ENCODE measurements around the gene PINLYP. TPM values are rescaled to one million over a fixed set of nuclear protein-coding genes. Genes with fewer than 3 reads are reported as not detected.
A peak's percentile ranks its signal among the peaks of the same experiment; 100 is the strongest.

Gene PINLYP
- total and polyA plus RNA-seq, 9 of the 15 experiments (the other 6 are each of a cell fraction or from before 2014, with no cell fraction given) = 1.00 to 6.7 (median 2.2) TPM

DNA sequence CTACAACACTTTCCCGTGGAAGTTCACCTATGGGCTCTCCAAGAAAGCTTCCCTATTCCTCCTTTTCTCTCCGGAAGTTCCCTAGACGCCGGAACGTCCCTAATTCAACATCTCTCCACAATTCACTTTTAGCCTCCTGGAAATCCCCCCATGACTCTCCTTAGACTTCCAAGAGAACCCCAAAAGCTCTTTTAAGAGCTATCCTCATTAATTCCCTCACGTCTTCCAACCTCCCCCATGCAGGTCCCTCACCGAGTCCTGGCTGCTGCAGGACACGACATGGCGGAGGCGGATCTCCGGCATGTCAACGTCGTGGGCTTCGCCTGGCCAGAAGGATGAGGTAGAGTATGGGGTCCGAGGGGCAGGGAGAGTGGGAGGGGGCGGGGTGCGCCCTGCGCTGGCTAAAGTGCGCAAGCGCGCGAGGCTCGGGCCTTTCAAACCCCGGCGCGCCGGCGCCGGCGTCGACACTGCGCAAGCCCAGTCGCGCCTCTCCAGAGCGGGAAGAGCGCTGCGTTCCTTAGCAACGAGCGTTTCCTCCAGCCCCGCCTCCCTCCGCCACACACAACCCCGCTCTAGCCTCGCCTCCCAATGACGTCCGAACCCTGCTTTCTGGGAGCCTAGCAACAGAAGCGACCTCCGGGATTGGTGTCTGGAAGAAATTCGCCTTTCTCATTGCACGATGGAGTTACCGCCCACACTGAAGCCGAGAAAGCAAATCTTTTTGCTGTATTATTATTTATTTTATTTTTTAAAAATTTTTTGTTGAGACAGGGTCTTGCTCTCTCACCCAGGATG, at the start of gene PINLYP, which contains the start of gene XRCC1 (continued):
- no peak for TF ChIP-seq ZBTB26 (CRISPR knock-in tag; IDR thresholded peaks at IDR 0.05)
- TF ChIP-seq, protein P1, sequence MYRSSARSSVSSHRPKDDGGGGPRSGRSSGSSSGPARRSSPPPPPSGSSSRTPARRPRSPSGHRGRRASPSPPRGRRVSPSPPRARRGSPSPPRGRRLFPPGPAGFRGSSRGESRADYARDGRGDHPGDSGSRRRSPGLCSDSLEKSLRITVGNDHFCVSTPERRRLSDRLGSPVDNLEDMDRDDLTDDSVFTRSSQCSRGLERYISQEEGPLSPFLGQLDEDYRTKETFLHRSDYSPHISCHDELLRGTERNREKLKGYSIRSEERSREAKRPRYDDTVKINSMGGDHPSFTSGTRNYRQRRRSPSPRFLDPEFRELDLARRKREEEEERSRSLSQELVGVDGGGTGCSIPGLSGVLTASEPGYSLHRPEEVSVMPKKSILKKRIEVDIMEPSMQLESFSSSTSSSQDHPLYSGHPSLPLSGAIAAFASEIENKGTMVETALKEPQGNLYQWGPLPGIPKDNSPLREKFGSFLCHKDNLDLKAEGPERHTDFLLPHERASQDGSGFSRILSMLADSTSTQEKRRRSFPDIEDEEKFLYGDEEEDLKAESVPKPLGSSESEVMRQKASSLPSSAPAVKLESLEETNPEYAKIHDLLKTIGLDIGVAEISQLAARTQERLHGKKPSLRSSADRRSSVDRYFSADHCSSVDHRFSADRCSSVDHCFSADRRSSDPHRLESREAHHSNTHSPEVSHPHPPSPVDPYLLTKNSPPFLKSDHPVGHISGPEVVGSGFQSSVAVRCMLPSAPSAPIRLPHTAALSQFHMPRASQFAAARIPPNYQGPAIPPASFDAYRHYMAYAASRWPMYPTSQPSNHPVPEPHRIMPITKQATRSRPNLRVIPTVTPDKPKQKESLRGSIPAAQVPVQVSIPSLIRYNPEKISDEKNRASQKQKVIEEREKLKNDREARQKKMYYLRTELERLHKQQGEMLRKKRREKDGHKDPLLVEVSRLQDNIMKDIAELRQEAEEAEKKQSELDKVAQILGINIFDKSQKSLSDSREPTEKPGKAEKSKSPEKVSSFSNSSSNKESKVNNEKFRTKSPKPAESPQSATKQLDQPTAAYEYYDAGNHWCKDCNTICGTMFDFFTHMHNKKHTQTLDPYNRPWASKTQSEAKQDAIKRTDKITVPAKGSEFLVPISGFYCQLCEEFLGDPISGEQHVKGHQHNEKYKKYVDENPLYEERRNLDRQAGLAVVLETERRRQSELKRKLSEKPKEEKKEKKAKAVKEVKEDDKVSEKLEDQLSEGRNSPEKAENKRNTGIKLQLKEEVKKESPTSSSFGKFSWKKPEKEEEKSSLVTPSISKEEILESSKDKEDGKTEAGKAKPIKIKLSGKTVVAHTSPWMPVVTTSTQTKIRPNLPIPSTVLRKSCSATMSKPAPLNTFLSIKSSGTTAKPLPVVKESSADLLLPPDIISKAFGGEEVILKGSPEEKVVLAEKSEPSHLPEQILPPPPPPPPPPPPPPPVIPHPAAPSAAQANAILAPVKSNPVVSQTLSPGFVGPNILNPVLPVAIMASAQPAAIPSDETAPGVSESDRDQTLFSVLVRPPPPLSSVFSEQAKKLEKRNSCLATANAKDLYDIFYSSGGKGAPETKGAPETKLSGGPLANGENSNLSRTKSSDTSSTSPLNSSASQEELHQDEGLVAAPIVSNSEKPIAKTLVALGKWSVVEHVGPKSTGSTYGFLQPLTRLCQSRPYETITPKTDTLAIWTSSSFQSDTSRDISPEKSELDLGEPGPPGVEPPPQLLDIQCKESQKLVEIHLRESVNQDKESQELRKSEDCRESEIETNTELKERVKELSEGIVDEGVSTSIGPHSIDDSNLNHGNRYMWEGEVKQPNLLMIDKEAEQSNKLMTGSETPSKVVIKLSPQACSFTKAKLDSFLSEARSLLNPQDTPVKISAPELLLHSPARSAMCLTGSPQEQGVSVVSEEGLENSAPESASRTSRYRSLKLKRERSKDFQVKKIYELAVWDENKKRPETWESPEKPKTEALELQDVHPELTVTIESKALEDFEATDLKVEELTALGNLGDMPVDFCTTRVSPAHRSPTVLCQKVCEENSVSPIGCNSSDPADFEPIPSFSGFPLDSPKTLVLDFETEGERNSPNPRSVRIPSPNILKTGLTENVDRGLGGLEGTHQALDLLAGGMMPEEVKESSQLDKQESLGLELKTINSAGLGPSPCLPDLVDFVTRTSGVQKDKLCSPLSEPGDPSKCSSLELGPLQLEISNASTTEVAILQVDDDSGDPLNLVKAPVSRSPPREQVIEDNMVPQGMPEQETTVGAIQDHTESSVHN (IDR thresholded peaks at IDR 0.05; ENCODE audit: borderline replicate concordance in 1 of 2, low read depth in 1 of 2) = no peak
- no peak for TF ChIP-seq SLC30A9 (CRISPR knock-in tag; IDR thresholded peaks at IDR 0.05)
- TF ChIP-seq BRCA1 (IDR thresholded peaks at IDR 0.05) = no peak
- no peak for TF ChIP-seq BRCA1 (CRISPR knock-in tag; IDR thresholded peaks at IDR 0.05)
- TF ChIP-seq DMBX1 (CRISPR knock-in tag; IDR thresholded peaks at IDR 0.05; ENCODE audit: borderline replicate concordance) = 0 out of 2 replicates have a peak, but pooled peaks have one; percentile 23
- TF ChIP-seq MTA2 (IDR thresholded peaks at IDR 0.05; ENCODE audit: low read depth) = no peak
- peak; percentile 48; the same call in 1 of the 2 replicates for TF ChIP-seq CXXC5 (CRISPR knock-in tag; IDR thresholded peaks at IDR 0.05)
- no peak for TF ChIP-seq ZNF696 (CRISPR knock-in tag; conservative IDR thresholded peaks at IDR 0.05)
- no peak for TF ChIP-seq DIDO1 (tag; IDR thresholded peaks at IDR 0.05; ENCODE audit: low read depth)
- TF ChIP-seq MAFK (IDR thresholded peaks at IDR 0.05; ENCODE audit: low read length) = no peak
- TF ChIP-seq RBFOX2 (IDR thresholded peaks at IDR 0.05; ENCODE audit: low read depth, low read length) = peak; percentile 71
- TF ChIP-seq NRF1 (conservative IDR thresholded peaks at IDR 0.05 in 1 of 2, IDR thresholded peaks at IDR 0.05 in 1 of 2) = peak; percentile 99
- no peak for TF ChIP-seq FOXJ3 (CRISPR knock-in tag; IDR thresholded peaks at IDR 0.05)
- TF ChIP-seq ZKSCAN1 (IDR thresholded peaks at IDR 0.05; ENCODE audit: low read depth, low read length) = peak; percentile 50; the same call in 1 of the 2 replicates
- TF ChIP-seq SNIP1 (IDR thresholded peaks at IDR 0.05; ENCODE audit: low read depth) = no peak
- no peak; the same call in none of the 2 replicates for TF ChIP-seq NKRF (IDR thresholded peaks at IDR 0.05; ENCODE audit: borderline replicate concordance)

Data from K562 (cell line).